SK-N-SH treated with all-trans-retinoic acid at 6 μM for 48 hours (cell line): ENCODE data around the gene RNU6-7.

ENCODE experiments used
- ATAC-seq: fragments of 200-7000 bp; cut with Tn5 transposase; 3 replicates; pipeline ENCODE4 v1.9.1; 2020; ENCODE audit warnings: mild to moderate bottlenecking, moderate library complexity
- ARNTL ChIP-seq: fragments of 450-650 bp; formaldehyde crosslinking; IDR thresholded peaks from 2 replicates; pipeline ENCODE4 v1.5.0; 2020; ENCODE audit warnings: low read depth, mild to moderate bottlenecking, moderate library complexity, borderline replicate concordance
- BACH2 ChIP-seq: fragments of 250-450 bp; sonication (Bioruptor Pico); IDR thresholded peaks from 2 replicates; pipeline ENCODE4 v1.9.0; 2021; ENCODE audit warnings: mild to moderate bottlenecking, borderline replicate concordance
- CREB5 ChIP-seq: fragments of 250-450 bp; sonication (Bioruptor Pico); IDR thresholded peaks from 2 replicates; pipeline ENCODE4 v1.5.1; 2020; ENCODE audit warnings: low read depth, mild to moderate bottlenecking, moderate library complexity
- CSDC2 ChIP-seq: fragments of 250-450 bp; sonication (Bioruptor Pico); IDR thresholded peaks from 2 replicates; pipeline ENCODE4 v1.5.0; 2020; ENCODE audit warnings: mild to moderate bottlenecking, moderate library complexity
- ESRRG ChIP-seq: fragments of 250-450 bp; sonication (Bioruptor Pico); IDR thresholded peaks from 2 replicates; pipeline ENCODE4 v1.6.1; 2021; ENCODE audit warnings: mild to moderate bottlenecking
- GLIS3 ChIP-seq: fragments of 250-450 bp; sonication (Bioruptor Pico); IDR thresholded peaks from 2 replicates; pipeline ENCODE4 v1.5.0; 2020; ENCODE audit warnings: mild to moderate bottlenecking, moderate library complexity
- ISL1 ChIP-seq: fragments of 250-450 bp; sonication (Bioruptor Pico); IDR thresholded peaks from 2 replicates; pipeline ENCODE4 v2.1.2; 2022; ENCODE audit warnings: mild to moderate bottlenecking, moderate library complexity
- PATZ1 ChIP-seq: fragments of 250-450 bp; sonication (Bioruptor Pico); IDR thresholded peaks from 2 replicates; pipeline ENCODE4 v1.8.0; 2020; ENCODE audit warnings: mild to moderate bottlenecking, moderate library complexity, borderline replicate concordance
- POU6F1 ChIP-seq: fragments of 250-450 bp; sonication (Bioruptor Pico); IDR thresholded peaks from 2 replicates; pipeline ENCODE4 v1.8.0; 2021; ENCODE audit warnings: low read depth, mild to moderate bottlenecking, moderate library complexity, borderline replicate concordance
- PPARA ChIP-seq: fragments of 250-450 bp; sonication (Bioruptor Pico); IDR thresholded peaks from 2 replicates; pipeline ENCODE4 v1.5.0; 2020; ENCODE audit warnings: mild to moderate bottlenecking, borderline replicate concordance
- RARB ChIP-seq: fragments of 250-450 bp; sonication (Bioruptor Pico); IDR thresholded peaks from 2 replicates; pipeline ENCODE4 v1.8.0; 2021; ENCODE audit warnings: mild to moderate bottlenecking, moderate library complexity
- SNAI2 ChIP-seq: fragments of 250-450 bp; sonication (Bioruptor Pico); IDR thresholded peaks from 2 replicates; pipeline ENCODE4 v1.5.0; 2020; ENCODE audit warnings: mild to moderate bottlenecking, moderate library complexity
- TCF4 ChIP-seq: fragments of 250-450 bp; sonication (Bioruptor Pico); IDR thresholded peaks from 2 replicates; pipeline ENCODE4 v1.8.0; 2021; ENCODE audit warnings: mild to moderate bottlenecking, moderate library complexity, borderline replicate concordance
- TOX ChIP-seq: fragments of 250-450 bp; sonication (Bioruptor Pico); IDR thresholded peaks from 2 replicates; pipeline ENCODE4 v1.8.0; 2021; ENCODE audit warnings: mild to moderate bottlenecking, moderate library complexity, borderline replicate concordance
- TSHZ2 ChIP-seq: fragments of 250-450 bp; sonication (Bioruptor Pico); IDR thresholded peaks from 2 replicates; pipeline ENCODE4 v1.5.0; 2020; ENCODE audit warnings: mild to moderate bottlenecking, moderate library complexity
- ZC3H10 ChIP-seq: fragments of 250-450 bp; sonication (Bioruptor Pico); IDR thresholded peaks from 2 replicates; pipeline ENCODE4 v1.5.1; 2021; ENCODE audit warnings: mild to moderate bottlenecking, moderate library complexity
- ZFP3 ChIP-seq: fragments of 250-450 bp; sonication (Bioruptor Pico); IDR thresholded peaks from 2 replicates; pipeline ENCODE4 v1.5.0; 2020; ENCODE audit warnings: mild to moderate bottlenecking, moderate library complexity
- ZFP30 ChIP-seq: fragments of 450-650 bp; formaldehyde crosslinking; IDR thresholded peaks from 2 replicates; pipeline ENCODE4 v1.5.0; 2022; ENCODE audit warnings: mild to moderate bottlenecking, moderate library complexity
- ZNF565 ChIP-seq: fragments of 450-650 bp; formaldehyde crosslinking; conservative IDR thresholded peaks from 2 replicates; pipeline ENCODE4 v1.5.0; 2020; ENCODE audit warnings: low read depth, mild to moderate bottlenecking, moderate library complexity
- ZNF8 ChIP-seq: fragments of 450-650 bp; formaldehyde crosslinking; IDR thresholded peaks from 2 replicates; pipeline ENCODE4 v1.5.0; 2020; ENCODE audit warnings: mild to moderate bottlenecking, moderate library complexity

RNU6-7 gene

GRCh38 chr14:32209471-32209870 lies 7.6 kb downstream of the RNU6-7 start:
- no peak for TF ChIP-seq TCF4 (CRISPR knock-in tag)
- TF ChIP-seq PATZ1 (CRISPR knock-in tag), result no peak
- no peak for TF ChIP-seq CSDC2 (CRISPR knock-in tag)
- no peak for TF ChIP-seq CREB5
- no peak for TF ChIP-seq BACH2 (CRISPR knock-in tag)
- TF ChIP-seq ZNF8 (CRISPR knock-in tag), result no peak
- no peak for ATAC-seq

GRCh38 chr14:32211068-32211404 lies 9.2 kb downstream of the RNU6-7 start:
- ATAC-seq, result no peak
- no peak for TF ChIP-seq TSHZ2 (CRISPR knock-in tag)
- no peak for TF ChIP-seq CSDC2 (CRISPR knock-in tag)
- TF ChIP-seq PATZ1 (CRISPR knock-in tag), result no peak
- TF ChIP-seq ESRRG, result no peak

GRCh38 chr14:32212833-32213232 lies 11.0 kb downstream of the RNU6-7 start:
- ATAC-seq, result no peak
- TF ChIP-seq CSDC2 (CRISPR knock-in tag), result no peak
- TF ChIP-seq RARB, result no peak
- TF ChIP-seq TOX (CRISPR knock-in tag), result no peak
- TF ChIP-seq ARNTL, result no peak
- TF ChIP-seq ZNF565 (CRISPR knock-in tag), result no peak
- TF ChIP-seq TSHZ2 (CRISPR knock-in tag), result no peak
- no peak for TF ChIP-seq SNAI2 (CRISPR knock-in tag)
- no peak for TF ChIP-seq ZFP30 (CRISPR knock-in tag)
- no peak for TF ChIP-seq ZNF8 (CRISPR knock-in tag)
- TF ChIP-seq TCF4 (CRISPR knock-in tag), result no peak
- TF ChIP-seq PPARA (CRISPR knock-in tag), result no peak
- TF ChIP-seq POU6F1 (CRISPR knock-in tag), result no peak
- no peak for TF ChIP-seq ZFP3
- no peak for TF ChIP-seq GLIS3
- TF ChIP-seq ISL1 (CRISPR knock-in tag), result no peak
- TF ChIP-seq CREB5, result no peak
- no peak for TF ChIP-seq PATZ1 (CRISPR knock-in tag)
- no peak for TF ChIP-seq ZC3H10 (CRISPR knock-in tag)
